Endometrium (tissue), 2 donors: Measurements from ENCODE around the gene ENOX1.

Source experiments
- FAIRE-seq: peaks from 2 replicates; lab custom pipeline; 2012; peaks lifted over from hg19 to GRCh38; lab: Jason Lieb, UNC
- donor health status: control.
- donor health status: control.

ENOX1 gene

GRCh38 chr13:43484432-43485225 lies 302.1 kb downstream of the ENOX1 start:
- FAIRE-seq: no peak

DNA sequence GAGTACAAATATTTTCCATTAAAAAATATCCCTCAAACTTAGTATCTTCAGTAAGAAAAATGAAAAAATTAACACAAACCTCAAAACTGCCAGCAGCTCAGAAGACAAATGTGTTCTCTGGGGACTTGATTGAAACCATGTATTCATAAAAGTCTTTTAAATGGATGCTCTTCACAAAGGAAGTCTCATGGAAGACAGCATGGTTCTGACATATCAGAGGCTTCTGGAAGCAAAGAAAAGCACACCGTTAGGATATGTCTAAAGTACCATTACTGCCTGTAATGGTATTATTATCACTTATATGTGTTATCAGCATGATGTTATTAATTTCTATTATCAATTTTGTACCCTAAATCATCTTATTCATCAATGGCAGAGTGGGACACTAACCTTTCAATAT lies 302.8 kb downstream of the ENOX1 start:
- FAIRE-seq: no peak

GRCh38 chr13:43482641-43483040 lies 304.1 kb downstream of the ENOX1 start:
- FAIRE-seq: no peak

DNA sequence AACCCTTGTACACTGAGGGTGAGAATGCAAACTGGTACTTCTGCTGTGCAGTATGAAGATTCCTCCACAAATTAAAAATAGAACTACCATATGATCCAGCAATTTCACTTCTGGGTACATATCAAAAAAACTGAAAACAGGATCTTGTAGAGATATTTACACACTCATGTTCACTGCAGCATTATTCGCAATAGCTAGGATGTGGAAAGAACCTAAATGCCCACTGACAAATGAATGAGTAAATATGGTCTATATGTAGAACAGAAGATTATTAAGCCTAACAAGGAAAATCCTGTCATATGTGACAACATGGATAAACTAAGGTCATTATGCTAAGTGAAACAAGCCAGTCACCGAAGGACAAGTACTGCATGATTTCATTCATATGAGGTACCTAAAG lies 304.7 kb downstream of the ENOX1 start:
- FAIRE-seq: no peak

GRCh38 chr13:43478902-43479301 lies 307.9 kb downstream of the ENOX1 start:
- no peak for FAIRE-seq

GRCh38 chr13:43478211-43478610 lies 308.6 kb downstream of the ENOX1 start:
- FAIRE-seq: no peak

DNA sequence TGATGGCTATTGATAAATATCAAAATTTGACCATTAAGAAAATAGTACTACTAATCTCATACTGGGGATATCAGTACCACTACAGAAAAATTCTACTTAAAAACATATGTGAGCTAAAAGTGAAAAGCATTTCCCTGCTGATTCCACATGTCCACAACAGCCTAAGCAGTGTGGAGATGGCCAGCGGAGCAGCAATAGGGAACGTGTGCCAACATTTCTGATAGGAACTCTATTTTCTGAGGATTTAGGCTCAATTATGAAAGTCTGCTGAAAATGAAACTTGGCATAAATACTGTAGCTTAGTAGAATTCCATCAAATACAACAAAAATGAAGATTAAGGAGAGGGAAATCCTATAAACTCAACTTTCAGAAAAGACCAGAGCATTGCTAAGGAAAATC lies 311.6 kb downstream of the ENOX1 start:
- no peak for FAIRE-seq

GRCh38 chr13:43473437-43473836 lies 313.3 kb downstream of the ENOX1 start:
- FAIRE-seq: no peak

GRCh38 chr13:43472980-43473379 lies 313.8 kb downstream of the ENOX1 start:
- FAIRE-seq: no peak

DNA sequence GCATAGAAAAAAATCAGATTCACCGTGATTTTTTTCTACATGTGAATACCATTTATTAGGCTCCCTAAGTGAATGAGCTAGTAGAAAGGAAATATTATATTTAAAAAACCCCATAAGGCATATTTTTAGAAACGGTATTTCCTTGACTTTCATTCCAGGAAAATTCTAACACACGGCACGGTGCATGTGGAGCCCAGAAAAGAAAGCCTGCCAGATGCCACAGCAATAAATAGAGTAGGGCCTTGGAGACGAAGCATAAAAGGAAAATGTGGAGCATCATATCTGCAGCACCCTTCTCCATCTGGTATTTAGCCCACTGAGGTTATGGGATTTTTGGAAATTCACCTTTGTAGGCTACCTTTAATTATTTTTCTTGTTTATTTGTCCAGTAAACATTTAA lies 314.4 kb downstream of the ENOX1 start:
- FAIRE-seq: no peak

DNA sequence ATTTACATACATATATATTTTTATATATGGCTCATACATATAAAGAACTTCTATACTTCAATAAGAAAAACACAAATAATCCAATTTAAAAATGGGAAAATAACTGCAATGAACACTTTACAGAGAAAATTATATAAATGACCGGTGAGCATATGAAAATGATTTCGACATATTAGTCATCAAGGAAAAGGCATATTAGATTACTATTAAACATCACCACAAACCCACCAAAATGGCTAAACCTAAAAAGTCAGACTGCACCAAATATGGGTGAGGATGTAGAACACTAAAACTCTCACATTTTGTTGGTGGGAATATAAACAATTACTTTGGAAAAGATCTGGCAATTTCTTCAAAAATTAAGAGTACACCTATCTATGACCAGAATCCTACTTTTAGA lies 316.2 kb downstream of the ENOX1 start:
- no peak for FAIRE-seq

GRCh38 chr13:43469791-43470190 lies 317.0 kb downstream of the ENOX1 start:
- no peak for FAIRE-seq

DNA sequence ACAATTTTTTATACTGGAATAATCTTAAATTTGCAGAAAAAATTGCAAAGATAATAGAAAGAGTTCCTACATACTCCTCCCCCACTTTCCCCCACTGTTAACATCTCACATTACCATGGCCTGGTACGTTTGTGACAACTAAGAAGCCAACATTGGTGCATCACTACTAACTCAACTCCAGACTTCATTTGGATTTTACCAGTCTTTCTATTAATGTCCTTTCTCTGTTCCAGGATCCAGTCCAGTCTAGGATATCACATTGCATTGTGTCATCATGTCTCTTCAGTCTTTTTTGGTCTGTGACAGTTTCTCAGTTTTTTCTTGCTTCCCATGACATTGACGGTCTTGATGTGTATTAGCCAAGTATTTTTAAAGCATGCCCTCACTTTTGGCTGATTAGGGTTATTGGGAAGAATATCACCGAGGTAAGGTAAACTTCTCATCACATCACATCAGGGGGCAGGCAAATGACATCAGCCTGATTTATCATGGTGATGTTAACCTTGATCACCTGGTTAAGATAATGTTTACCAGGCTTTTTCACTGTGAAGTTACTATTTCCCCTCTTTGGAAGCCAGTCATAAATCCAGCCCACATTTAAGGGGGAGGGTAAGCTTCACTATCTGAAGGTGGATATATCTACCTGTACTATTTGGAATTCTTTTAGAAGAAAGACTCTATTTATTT lies 322.1 kb downstream of the ENOX1 start:
- FAIRE-seq: no peak

GRCh38 chr13:43448605-43449336 lies 338.0 kb downstream of the ENOX1 start:
- no peak for FAIRE-seq

DNA sequence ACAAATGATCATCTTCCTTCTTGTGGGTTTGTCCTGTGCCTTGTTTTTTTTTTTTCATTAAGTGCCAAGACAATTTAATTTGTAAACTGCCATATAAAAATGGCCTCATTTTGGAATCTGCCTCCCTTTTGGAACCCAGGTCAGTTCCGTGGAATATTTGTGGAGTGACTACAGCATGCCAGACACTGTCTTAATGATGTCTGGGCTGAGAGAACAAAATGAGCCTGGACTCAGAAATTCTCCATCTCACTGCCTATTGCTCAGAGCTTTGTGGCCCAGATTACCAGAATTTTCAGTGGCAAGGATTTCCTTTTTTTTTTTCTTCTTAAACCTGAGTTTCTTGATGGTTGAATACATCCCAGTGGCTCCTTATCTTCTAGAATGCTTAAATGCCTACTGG lies 340.6 kb downstream of the ENOX1 start:
- FAIRE-seq: no peak

DNA sequence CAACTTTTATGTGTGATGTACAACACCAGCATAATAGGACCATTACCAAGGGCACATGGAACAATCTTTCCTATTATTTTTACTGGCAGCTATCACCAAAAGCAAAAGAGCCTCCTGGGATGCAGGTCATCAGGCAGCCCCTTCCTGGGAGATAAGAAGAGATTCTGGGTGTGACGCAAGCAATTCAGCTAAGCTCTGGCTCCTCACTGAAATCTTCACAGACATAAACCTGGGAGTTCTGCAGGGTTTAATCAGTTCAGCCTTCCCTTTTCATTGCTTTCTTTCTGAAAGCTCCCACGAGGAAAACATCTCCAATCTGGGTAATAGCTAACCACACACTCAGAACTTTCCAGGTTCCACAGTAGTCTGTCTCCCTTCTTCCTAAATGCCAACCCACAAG lies 341.1 kb downstream of the ENOX1 start:
- FAIRE-seq: no peak

GRCh38 chr13:43444081-43444480 lies 342.7 kb downstream of the ENOX1 start:
- no peak for FAIRE-seq

DNA sequence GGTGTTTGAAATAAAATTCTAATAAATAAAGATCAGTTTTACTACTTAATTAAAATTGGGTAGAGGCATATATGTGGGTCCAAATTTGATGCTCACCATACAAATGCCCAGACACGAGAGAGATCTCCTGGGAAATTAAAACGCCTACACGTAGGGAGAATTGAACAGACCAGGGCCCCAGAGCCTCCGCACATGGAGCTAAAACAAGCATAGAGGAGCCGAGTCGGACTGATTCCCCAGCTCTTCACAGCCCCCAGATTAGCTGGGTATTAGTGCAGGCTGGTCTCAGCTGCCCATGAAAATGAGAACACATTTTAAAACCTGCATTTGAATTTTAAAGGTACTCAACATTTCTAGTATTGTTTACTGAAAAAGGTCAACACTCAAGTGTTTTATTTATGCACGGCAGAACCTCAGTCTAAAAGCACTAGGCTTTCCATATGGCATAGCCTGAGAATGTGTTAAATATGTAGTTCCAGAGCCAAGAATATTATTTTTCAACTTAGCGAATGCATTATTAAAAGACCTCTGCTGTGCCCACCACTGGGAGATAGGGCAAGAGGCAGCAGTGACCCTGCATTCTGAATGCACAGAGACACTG lies 344.8 kb downstream of the ENOX1 start:
- FAIRE-seq: no peak

DNA sequence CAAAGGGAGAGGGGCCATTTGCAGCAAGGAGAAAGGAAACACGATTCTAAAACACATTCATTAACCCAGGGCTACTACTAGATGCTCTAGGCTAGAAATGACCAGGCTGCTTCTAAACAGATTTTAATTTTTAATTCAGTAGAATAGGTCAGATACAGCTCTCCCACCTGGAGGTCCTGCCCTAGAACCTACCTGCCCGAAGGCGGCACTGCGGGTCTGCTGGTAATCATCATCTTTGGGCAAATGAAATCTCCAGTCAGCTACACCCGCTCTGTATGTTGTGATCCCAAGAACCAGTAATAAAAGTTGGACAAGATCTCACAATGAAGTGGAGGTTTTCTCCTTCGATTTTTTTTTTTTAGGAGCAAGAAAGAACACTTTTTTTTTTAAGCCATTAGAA lies 345.3 kb downstream of the ENOX1 start:
- no peak for FAIRE-seq

GRCh38 chr13:43434191-43434590 lies 352.6 kb downstream of the ENOX1 start:
- FAIRE-seq: no peak

DNA sequence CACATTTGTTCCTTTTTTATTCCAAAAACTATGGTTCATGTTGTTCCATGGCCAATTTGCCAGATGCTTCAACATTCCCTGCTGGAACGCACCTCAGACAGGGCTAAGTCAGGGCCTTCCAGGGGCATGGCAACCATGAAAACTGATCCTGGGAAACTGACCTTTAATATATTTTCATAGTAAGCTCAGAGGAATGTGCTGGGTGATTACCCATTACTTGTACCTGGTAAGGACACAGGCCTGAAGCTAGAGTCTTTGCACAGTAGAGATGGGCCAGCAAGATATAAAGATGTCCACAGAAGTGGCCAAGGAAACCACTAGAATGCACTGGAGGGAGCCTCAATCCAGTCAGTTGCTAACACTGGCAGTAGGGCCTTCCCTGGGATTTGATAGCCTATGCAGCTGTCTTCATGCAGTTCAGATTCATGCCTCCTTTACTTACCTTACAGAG lies 353.1 kb downstream of the ENOX1 start:
- no peak for FAIRE-seq

DNA sequence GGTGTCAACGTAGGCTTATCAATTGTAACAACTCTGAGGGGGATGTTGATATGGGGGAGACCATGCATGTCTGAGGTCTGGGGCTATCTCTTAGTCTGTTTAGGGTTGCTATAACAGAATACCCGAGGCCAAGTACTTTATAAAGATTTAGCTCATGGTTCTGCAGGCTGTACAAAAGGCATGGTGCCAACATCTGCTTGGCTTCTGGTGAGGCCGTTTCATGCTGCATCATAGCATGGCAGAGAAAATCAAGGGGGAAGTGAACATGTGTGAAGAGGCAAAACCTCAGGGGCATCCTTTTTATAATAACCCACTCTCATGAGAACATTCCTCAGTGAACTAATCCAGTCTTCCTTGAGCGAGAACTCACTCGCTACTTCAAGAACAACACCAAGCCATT lies 353.8 kb downstream of the ENOX1 start:
- no peak for FAIRE-seq

DNA sequence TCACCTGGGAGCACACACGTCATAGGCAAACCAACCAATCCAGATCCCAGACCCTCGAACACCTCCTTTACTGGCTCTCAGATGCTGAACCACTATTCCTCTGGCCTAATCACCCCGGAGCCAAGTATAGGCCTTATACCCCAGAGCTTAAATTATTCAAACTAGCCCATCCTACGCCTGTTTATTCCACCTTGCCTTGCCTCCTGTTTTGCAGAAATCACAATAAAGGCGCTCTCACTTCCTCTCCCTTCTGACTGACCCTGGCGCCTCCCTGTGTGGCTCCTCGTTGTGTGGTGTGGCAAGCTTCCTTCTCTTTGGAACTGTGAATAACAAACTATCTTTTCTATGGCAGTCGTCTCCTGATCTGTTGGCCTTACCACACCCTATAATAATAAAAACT lies 354.9 kb downstream of the ENOX1 start:
- FAIRE-seq: no peak
